NCI-H1092 treated with DMSO at 0.1 percent for 48 hours (cell line): ENCODE results near the gene BEX2.
"Not testable (repeated sequence)": the region's sequence is repeated elsewhere in the genome, so short reads cannot be mapped to it uniquely, and the experiment has no call there.

Experiments
- DNase-seq: peaks from one replicate; lab custom pipeline; 2025; lab: John Stamatoyannopoulos, UW

BEX2 gene

GRCh38 chrX:103310555-103311398 is at the start of gene BEX2:
BEX2 (minus strand) TSS chrX:103310990; CDS start chrX:103309976, 1,014 bp downstream.
- peak; percentile 78 for DNase-seq

GRCh38 chrX:103360092-103360491 is 49.3 kb upstream of the BEX2 start:
- DNase-seq = no peak

GRCh38 chrX:103359605-103360004 is 48.8 kb upstream of the BEX2 start:
- not testable (repeated sequence) for DNase-seq

GRCh38 chrX:103357871-103358270 is 47.1 kb upstream of the BEX2 start:
- DNase-seq = no peak

- no peak for DNase-seq
These were observed 46.1 kb upstream of the BEX2 start for GRCh38 chrX:103356858-103357257.

- peak; percentile 70 for DNase-seq
These were observed 45.5 kb upstream of the BEX2 start, which contains the start of gene TCEAL9 for GRCh38 chrX:103356130-103356798. TCEAL9 (plus strand) TSS chrX:103356506; CDS start chrX:103357685, 1,179 bp downstream.

- no peak for DNase-seq
These were observed 37.0 kb upstream of the BEX2 start for GRCh38 chrX:103347682-103348397.

GRCh38 chrX:103344606-103345005 is 33.8 kb upstream of the BEX2 start:
- DNase-seq = no peak

GRCh38 chrX:103343105-103343504 is 32.3 kb upstream of the BEX2 start:
- DNase-seq = peak; percentile 15

- no peak for DNase-seq
These were observed 27.9 kb upstream of the BEX2 start for GRCh38 chrX:103338663-103339062.

GRCh38 chrX:103330681-103331288 is 20.0 kb upstream of the BEX2 start:
- DNase-seq = no peak

- DNase-seq = no peak
These were observed 19.2 kb upstream of the BEX2 start, which contains the start of gene TCEAL7 for GRCh38 chrX:103329991-103330390. TCEAL7 (plus strand) TSS chrX:103330239; CDS start chrX:103331404, 1,165 bp downstream.

- DNase-seq = no peak
These were observed 600 bp upstream of the BEX2 start for GRCh38 chrX:103311399-103311780.

- DNase-seq = no peak
These were observed 783 bp downstream of the BEX2 start for GRCh38 chrX:103309860-103310554.

GRCh38 chrX:103305666-103306065 is 5.1 kb downstream of the BEX2 start:
- not testable (repeated sequence) for DNase-seq

GRCh38 chrX:103304705-103305104 is 6.1 kb downstream of the BEX2 start:
- DNase-seq = no peak

GRCh38 chrX:103293118-103293517 is 17.7 kb downstream of the BEX2 start:
- DNase-seq = no peak

GRCh38 chrX:103279624-103280023 is 31.2 kb downstream of the BEX2 start:
- no peak for DNase-seq

GRCh38 chrX:103276581-103277002 is 34.2 kb downstream of the BEX2 start, which contains the start of gene TCEAL5:
TCEAL5 (minus strand) TSS chrX:103276750; CDS start chrX:103274563, 2,187 bp downstream.
- DNase-seq = no peak

- no peak for DNase-seq
These were observed 34.7 kb downstream of the BEX2 start for GRCh38 chrX:103275947-103276567.

GRCh38 chrX:103274284-103274683 is 36.5 kb downstream of the BEX2 start:
- DNase-seq = no peak
